Gastrocnemius medialis (tissue), 4 donors: ENCODE data around the gene CIROP.
A peak's percentile ranks its signal among the peaks of the same experiment; 100 is the strongest.

Experiments
- POLR2A ChIP-seq, 2 donors: fragments of 450-650 bp; IDR thresholded peaks; one replicate each; pipeline ENCODE4 v1.6.1; 2017; ENCODE audit warnings: antibody characterized with exemption in 2 of 2, mild to moderate bottlenecking in 2 of 2, moderate library complexity in 2 of 2
- TF ChIP-seq, protein P1 (sequence below), 5 experiments: fragments of 450-650 bp in 3 of 5; fragments of 200-600 bp in 2 of 5; sonication (generic) in 2 of 5; IDR thresholded peaks in 4 of 5; conservative IDR thresholded peaks in 1 of 5; 1 replicate in 4 of 5; 2 replicates in 1 of 5; pipeline ENCODE4 v1.5.1; 2016 to 2019; ENCODE audit warnings: antibody characterized with exemption in 5 of 5, mild to moderate bottlenecking in 3 of 5, moderate library complexity in 3 of 5

DNA sequence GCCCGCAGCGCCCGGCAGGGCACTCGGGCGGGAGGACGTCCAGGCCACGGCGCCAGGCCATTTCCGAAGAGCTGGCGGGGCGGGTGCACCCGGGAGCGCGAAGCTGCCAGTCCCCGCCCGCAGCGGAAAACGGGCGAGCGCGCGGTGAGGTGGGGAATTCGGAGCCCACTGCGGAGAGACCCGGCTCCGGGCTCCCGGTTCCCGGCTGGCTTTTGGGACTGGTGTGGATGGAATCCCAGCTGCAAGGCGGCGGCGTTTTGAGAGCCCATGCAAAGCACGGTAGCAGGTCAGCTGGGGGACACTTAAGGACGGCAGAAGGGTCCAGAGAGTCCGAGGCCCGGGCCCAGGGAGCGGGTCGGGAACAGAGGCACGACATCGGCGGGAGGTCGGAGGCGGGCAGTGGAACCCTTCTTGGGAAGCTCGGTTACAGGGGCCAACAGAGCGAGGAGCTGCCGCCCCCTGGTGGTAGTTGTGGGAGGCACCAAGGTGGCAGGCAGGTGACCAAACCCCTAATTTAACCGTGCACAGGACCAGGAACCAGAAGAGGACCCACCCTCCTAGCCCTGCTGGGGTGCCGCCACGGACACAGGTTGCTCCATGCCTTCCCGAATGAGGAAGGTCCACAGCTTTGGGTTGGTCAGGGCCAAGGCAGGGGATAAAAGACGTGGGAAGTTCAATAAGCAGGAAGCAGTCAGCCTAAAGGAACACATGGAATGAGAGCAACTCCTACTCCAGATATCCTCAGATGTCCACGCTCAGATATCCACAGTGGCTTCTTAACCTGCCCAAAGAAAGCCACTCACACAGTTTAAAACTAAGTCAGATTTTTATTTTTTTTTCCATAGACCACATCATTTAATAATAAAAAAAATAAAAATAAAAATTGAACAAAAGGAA, 46.8 kb downstream of the CIROP start:
- TF ChIP-seq POLR2A (IDR thresholded peaks at IDR 0.05) = no peak
- TF ChIP-seq, protein P1, sequence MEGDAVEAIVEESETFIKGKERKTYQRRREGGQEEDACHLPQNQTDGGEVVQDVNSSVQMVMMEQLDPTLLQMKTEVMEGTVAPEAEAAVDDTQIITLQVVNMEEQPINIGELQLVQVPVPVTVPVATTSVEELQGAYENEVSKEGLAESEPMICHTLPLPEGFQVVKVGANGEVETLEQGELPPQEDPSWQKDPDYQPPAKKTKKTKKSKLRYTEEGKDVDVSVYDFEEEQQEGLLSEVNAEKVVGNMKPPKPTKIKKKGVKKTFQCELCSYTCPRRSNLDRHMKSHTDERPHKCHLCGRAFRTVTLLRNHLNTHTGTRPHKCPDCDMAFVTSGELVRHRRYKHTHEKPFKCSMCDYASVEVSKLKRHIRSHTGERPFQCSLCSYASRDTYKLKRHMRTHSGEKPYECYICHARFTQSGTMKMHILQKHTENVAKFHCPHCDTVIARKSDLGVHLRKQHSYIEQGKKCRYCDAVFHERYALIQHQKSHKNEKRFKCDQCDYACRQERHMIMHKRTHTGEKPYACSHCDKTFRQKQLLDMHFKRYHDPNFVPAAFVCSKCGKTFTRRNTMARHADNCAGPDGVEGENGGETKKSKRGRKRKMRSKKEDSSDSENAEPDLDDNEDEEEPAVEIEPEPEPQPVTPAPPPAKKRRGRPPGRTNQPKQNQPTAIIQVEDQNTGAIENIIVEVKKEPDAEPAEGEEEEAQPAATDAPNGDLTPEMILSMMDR (IDR thresholded peaks at IDR 0.05 in 4 of 5, conservative IDR thresholded peaks at IDR 0.05 in 1 of 5) = peak; percentile 90 to 99 (median 96)
